Fibroblast of skin of abdomen (primary cell): Measurements from ENCODE around the gene TSPAN9.
A peak's percentile ranks its signal among the peaks of the same experiment; 100 is the strongest.

ENCODE experiments used
- DNase-seq: peaks from one replicate; pipeline ENCODE4 v3.0.0-alpha.2; 2013

Gene TSPAN9

GRCh38 chr12:3078086-3078820 lies 1.1 kb downstream of the TSPAN9 start:
- no peak for DNase-seq

GRCh38 chr12:3081091-3081490 lies 3.9 kb downstream of the TSPAN9 start:
- DNase-seq = no peak

- no peak for DNase-seq
Observed at GRCh38 chr12:3081886-3082285, 4.7 kb downstream of the TSPAN9 start.

GRCh38 chr12:3083241-3083920 lies 6.2 kb downstream of the TSPAN9 start:
- no peak for DNase-seq

- no peak for DNase-seq
Observed at GRCh38 chr12:3083921-3084347, 6.8 kb downstream of the TSPAN9 start.

GRCh38 chr12:3084742-3085141 lies 7.6 kb downstream of the TSPAN9 start:
- DNase-seq = no peak

GRCh38 chr12:3085341-3086139 lies 8.4 kb downstream of the TSPAN9 start:
- DNase-seq = no peak

- no peak for DNase-seq
Observed at GRCh38 chr12:3086211-3086610, 9.0 kb downstream of the TSPAN9 start.

GRCh38 chr12:3086729-3087323 lies 9.6 kb downstream of the TSPAN9 start:
- DNase-seq = no peak

GRCh38 chr12:3087758-3088650 lies 10.8 kb downstream of the TSPAN9 start:
- DNase-seq = no peak

- no peak for DNase-seq
Observed at GRCh38 chr12:3089588-3089987, 12.4 kb downstream of the TSPAN9 start.

- no peak for DNase-seq
Observed at GRCh38 chr12:3090240-3091037, 13.3 kb downstream of the TSPAN9 start.

- no peak for DNase-seq
Observed at GRCh38 chr12:3091038-3091319, 13.8 kb downstream of the TSPAN9 start.

- no peak for DNase-seq
Observed at GRCh38 chr12:3091382-3092241, 14.4 kb downstream of the TSPAN9 start.

GRCh38 chr12:3092764-3093163 lies 15.6 kb downstream of the TSPAN9 start:
- no peak for DNase-seq

GRCh38 chr12:3097186-3097804 lies 20.1 kb downstream of the TSPAN9 start:
- peak; percentile 44 for DNase-seq

GRCh38 chr12:3097836-3098235 lies 20.7 kb downstream of the TSPAN9 start:
- no peak for DNase-seq

GRCh38 chr12:3098436-3098835 lies 21.3 kb downstream of the TSPAN9 start:
- DNase-seq = no peak

- no peak for DNase-seq
Observed at GRCh38 chr12:3099146-3099545, 22.0 kb downstream of the TSPAN9 start.
